SH-SY5Y (cell line): ENCODE measurements around the gene SLC25A45.

Experiments
- GATA2 ChIP-seq: IDR thresholded peaks from 2 replicates; pipeline ENCODE4 v1.6.1; 2011; ENCODE audit warnings: mild to moderate bottlenecking, low read depth, low read length
- GATA3 ChIP-seq: IDR thresholded peaks from 2 replicates; pipeline ENCODE4 v1.6.1; 2011; ENCODE audit warnings: low read depth, mild to moderate bottlenecking, low read length, moderate library complexity

GRCh38 chr11:65423516-65424204 lies 41.2 kb upstream of the SLC25A45 start:
- no peak for TF ChIP-seq GATA2
- no peak for TF ChIP-seq GATA3
